GM12892 (cell line): ENCODE results near the gene ST3GAL5.

Experiments
- POLR2A ChIP-seq: IDR thresholded peaks from 2 replicates; pipeline ENCODE4 v1.6.1; 2011; ENCODE audit warnings: low read depth, low read length, control low read depth
- POLR2AphosphoS5 ChIP-seq: IDR thresholded peaks from 2 replicates; pipeline ENCODE4 v1.6.1; 2011; ENCODE audit warnings: low read depth, low read length, control low read depth
- TAF1 ChIP-seq: IDR thresholded peaks from 2 replicates; pipeline ENCODE4 v1.6.1; 2011; ENCODE audit warnings: low read depth, mild to moderate bottlenecking, control low read depth, low read length, borderline replicate concordance

GRCh38 chr2:85796341-85797262 is 92.2 kb downstream of the ST3GAL5 start:
- TF ChIP-seq POLR2A (no peak), TAF1 (no peak), POLR2AphosphoS5 (no peak)
